ENCODE data around the gene TGM1. TPM values are rescaled to one million over a fixed set of nuclear protein-coding genes. Genes with fewer than 3 reads are reported as not detected.
A peak's percentile ranks its signal among the peaks of the same experiment; 100 is the strongest.

TGM1 gene
- total RNA-seq, 6 experiments from 2014 or later: 0.97 to 2.9 (median 1.3) TPM

DNA sequence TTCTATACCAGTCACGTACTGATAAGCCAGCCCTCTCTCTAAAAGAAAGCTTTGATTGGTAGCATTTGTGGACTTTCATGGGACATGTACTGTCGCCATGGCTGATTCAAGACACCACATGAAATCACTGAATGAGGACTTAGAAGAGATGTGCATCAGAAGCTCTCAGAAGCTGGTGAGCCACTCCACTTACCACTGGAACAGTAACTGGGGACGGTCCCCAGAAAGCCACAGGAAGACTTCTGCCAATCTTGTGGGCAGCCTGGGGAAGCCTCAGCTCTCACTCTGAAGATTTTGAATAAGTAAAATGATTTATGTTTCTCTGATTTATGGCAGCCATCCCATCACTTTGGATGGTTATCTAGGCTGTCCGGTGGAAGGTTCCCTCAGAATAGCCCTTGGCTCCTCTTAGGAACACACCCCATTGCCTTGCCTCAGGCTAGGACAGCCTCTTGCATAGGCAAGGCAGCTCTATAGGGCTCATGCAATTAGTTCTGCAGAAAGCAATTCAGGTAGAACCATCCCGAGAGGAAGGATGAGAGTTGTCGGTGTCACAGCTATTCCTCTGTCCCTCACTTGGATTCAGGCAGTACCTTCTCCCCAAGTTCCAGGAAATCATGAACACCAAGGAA is 26.8 kb upstream of the TGM1 start:
- H3K9me3 Mint-ChIP-seq: no peaks in the 10 kb centered on the region
- H3K27me3 Mint-ChIP-seq (ENCODE audit: insufficient read depth): peaks cover 2% of the 10 kb centered on the region; the same call in 1 of the 2 replicates
- no peak overlapping the region for H3K27ac Mint-ChIP-seq
- TF ChIP-seq, protein P1, sequence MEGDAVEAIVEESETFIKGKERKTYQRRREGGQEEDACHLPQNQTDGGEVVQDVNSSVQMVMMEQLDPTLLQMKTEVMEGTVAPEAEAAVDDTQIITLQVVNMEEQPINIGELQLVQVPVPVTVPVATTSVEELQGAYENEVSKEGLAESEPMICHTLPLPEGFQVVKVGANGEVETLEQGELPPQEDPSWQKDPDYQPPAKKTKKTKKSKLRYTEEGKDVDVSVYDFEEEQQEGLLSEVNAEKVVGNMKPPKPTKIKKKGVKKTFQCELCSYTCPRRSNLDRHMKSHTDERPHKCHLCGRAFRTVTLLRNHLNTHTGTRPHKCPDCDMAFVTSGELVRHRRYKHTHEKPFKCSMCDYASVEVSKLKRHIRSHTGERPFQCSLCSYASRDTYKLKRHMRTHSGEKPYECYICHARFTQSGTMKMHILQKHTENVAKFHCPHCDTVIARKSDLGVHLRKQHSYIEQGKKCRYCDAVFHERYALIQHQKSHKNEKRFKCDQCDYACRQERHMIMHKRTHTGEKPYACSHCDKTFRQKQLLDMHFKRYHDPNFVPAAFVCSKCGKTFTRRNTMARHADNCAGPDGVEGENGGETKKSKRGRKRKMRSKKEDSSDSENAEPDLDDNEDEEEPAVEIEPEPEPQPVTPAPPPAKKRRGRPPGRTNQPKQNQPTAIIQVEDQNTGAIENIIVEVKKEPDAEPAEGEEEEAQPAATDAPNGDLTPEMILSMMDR (IDR thresholded peaks at IDR 0.05): no peak
- peaks cover 6% of the 10 kb centered on the region; the same call in 1 of the 2 replicates for H3K4me1 Mint-ChIP-seq (ENCODE audit: low read depth)
- H3K36me3 Mint-ChIP-seq (ENCODE audit: low read depth): peaks cover 7% of the 10 kb centered on the region; the same call in 1 of the 2 replicates
- DNase-seq: no peak
- no peak overlapping the region for H3K4me3 Mint-ChIP-seq

DNA sequence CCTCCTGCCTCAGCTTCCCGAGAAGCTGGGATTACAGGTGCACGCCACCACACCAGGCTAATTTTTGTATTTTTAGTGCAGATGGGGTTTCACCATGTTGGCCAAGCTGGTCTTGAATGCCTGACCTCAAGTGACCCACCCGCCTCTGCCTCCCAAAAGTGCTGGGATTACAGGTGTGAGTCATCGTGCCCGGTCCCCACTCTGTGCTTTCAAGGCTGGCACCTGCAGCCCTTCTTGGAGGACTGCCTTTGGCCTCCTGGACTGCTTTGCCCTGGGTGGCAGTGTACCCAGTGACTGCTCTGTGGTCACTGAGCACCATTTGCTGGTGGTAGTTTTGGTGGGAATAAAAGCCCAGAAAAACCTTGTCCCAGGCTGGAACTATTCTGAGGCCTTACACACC is 24.0 kb upstream of the TGM1 start:
- H3K36me3 Mint-ChIP-seq (ENCODE audit: low read depth): peaks cover 7% of the 10 kb centered on the region; the same call in 1 of the 2 replicates
- H3K4me3 Mint-ChIP-seq: no peak overlapping the region
- TF ChIP-seq, protein P1 (IDR thresholded peaks at IDR 0.05): no peak
- no peak for DNase-seq
- peaks cover under 1% of the 10 kb centered on the region; the same call in 1 of the 2 replicates for H3K27me3 Mint-ChIP-seq (ENCODE audit: insufficient read depth)
- H3K27ac Mint-ChIP-seq: no peak overlapping the region
- no peaks in the 10 kb centered on the region for H3K9me3 Mint-ChIP-seq
- H3K4me1 Mint-ChIP-seq (ENCODE audit: low read depth): peaks cover 6% of the 10 kb centered on the region; the same call in 1 of the 2 replicates

DNA sequence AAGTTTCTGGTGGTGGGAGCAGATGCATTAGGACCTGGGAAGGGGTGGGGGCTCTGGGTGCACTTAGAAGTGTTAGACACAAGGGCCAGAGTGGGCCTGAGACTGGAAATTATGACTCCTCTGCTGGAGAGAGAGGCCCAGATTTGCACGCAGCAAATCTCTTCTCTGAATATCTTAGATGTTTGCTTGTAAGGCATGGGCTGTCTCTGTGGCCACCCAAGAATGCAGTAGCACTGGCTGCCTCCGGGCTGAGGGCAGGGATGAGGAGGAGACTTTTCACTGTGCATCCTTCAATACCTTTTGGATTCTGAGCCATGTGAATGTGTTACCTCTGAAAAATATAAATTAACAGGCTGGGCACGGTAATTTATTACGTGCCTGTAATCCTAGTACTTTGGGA is 22.4 kb upstream of the TGM1 start:
- Mint-ChIP-seq H3K27me3 (ENCODE audit: insufficient read depth) (no peaks in the 10 kb centered on the region; the same call in 1 of the 2 replicates), H3K36me3 (ENCODE audit: low read depth) (peaks cover 2% of the 10 kb centered on the region; the same call in 1 of the 2 replicates), H3K4me1 (ENCODE audit: low read depth) (peaks cover 14% of the 10 kb centered on the region; the same call in 1 of the 2 replicates), H3K9me3 (no peaks in the 10 kb centered on the region), H3K4me3 (no peak overlapping the region), H3K27ac (0 out of 2 replicates have a peak overlapping the region, but pooled peaks have one; percentile 8)
- TF ChIP-seq, protein P1 (IDR thresholded peaks at IDR 0.05): no peak
- DNase-seq: peak; percentile 20

GRCh38 chr14:24284501-24285035 is 21.6 kb upstream of the TGM1 start:
- H3K36me3 Mint-ChIP-seq (ENCODE audit: low read depth): no peaks in the 10 kb centered on the region
- no peaks in the 10 kb centered on the region for H3K9me3 Mint-ChIP-seq
- H3K27ac Mint-ChIP-seq: no peak overlapping the region
- H3K4me3 Mint-ChIP-seq: no peak overlapping the region
- TF ChIP-seq, protein P1 (IDR thresholded peaks at IDR 0.05): no peak
- H3K27me3 Mint-ChIP-seq (ENCODE audit: insufficient read depth): no peaks in the 10 kb centered on the region; the same call in 1 of the 2 replicates
- no peak for DNase-seq
- peaks cover 16% of the 10 kb centered on the region; the same call in 1 of the 2 replicates for H3K4me1 Mint-ChIP-seq (ENCODE audit: low read depth)

- DNase-seq: no peak
- Mint-ChIP-seq H3K36me3 (ENCODE audit: low read depth) (no peaks in the 10 kb centered on the region), H3K4me1 (ENCODE audit: low read depth) (peaks cover 23% of the 10 kb centered on the region), H3K27ac (no peak overlapping the region), H3K9me3 (no peaks in the 10 kb centered on the region), H3K27me3 (ENCODE audit: insufficient read depth) (no peaks in the 10 kb centered on the region; the same call in 1 of the 2 replicates), H3K4me3 (no peak overlapping the region)
- TF ChIP-seq, protein P1 (IDR thresholded peaks at IDR 0.05): no peak
Measured at GRCh38 chr14:24283796-24284460, 21.0 kb upstream of the TGM1 start.

All from HFFc6 (cell line).